ENCODE results near the gene DNAAF5.

DNAAF5 gene

GRCh38 chr7:727104-727805 lies 756 bp downstream of the DNAAF5 start, which contains the start of gene PRKAR1B:
Gene PRKAR1B, minus strand, starts transcription at chr7:727281. Its CDS starts 15,776 bp downstream, at chr7:711505.
- Histone ChIP-seq H3K36me3 (ENCODE audit: insufficient read depth, low read length) (no peaks in the 10 kb centered on the region; the same call in 1 of the 2 replicates), H3K27me3 (ENCODE audit: insufficient read depth, low read length, poor library complexity, severe bottlenecking) (no peaks in the 10 kb centered on the region), H3K9ac (ENCODE audit: low read depth, low read length, poor library complexity, severe bottlenecking) (peak within 1 kb of the TSS; percentile 90), H4K20me1 (ENCODE audit: insufficient read depth, low read length, poor library complexity, severe bottlenecking) (no peaks in the 10 kb centered on the region), H2AFZ (ENCODE audit: low read length) (peak within 1 kb of the TSS; percentile 95), H3F3A (ENCODE audit: low read depth) (no peaks in the 10 kb centered on the region), H3K4me1 (ENCODE audit: insufficient read depth, low read length, poor library complexity, severe bottlenecking) (peaks cover 21% of the 10 kb centered on the region), H3K4me2 (ENCODE audit: low read depth, low read length, poor library complexity, severe bottlenecking) (peak within 1 kb of the TSS; percentile 99), H3K4me3 (ENCODE audit: low read length, poor library complexity, severe bottlenecking) (peak within 1 kb of the TSS; percentile 95), H3K9me2 (replicated peaks; ENCODE audit: low read depth, low read length) (no peaks in the 10 kb centered on the region), H3K79me2 (ENCODE audit: insufficient read depth, low read length) (peaks cover 31% of the 10 kb centered on the region), H3K9me3 (ENCODE audit: insufficient read depth, low read depth, low read length) (0 out of 2 replicates have a peak, but pooled peaks cover 5% of the 10 kb centered on the region)
- no peak for TF ChIP-seq CTCF (conservative IDR thresholded peaks at IDR 0.05; ENCODE audit: low read length)
- TF ChIP-seq EZH2phosphoT487 (IDR thresholded peaks at IDR 0.05; ENCODE audit: borderline replicate concordance) = no peak

GRCh38 chr7:727806-728460 lies 1.4 kb downstream of the DNAAF5 start:
- Histone ChIP-seq H3K4me1 (ENCODE audit: insufficient read depth, low read length, poor library complexity, severe bottlenecking) (peaks cover 21% of the 10 kb centered on the region), H3K36me3 (ENCODE audit: insufficient read depth, low read length) (no peaks in the 10 kb centered on the region; the same call in 1 of the 2 replicates), H3K9ac (ENCODE audit: low read depth, low read length, poor library complexity, severe bottlenecking) (peak overlapping the region; percentile 66)

GRCh38 chr7:728602-729001 lies 2.1 kb downstream of the DNAAF5 start:
- H3F3A ChIP-seq (ENCODE audit: low read depth) = no peaks in the 10 kb centered on the region
- no peaks in the 10 kb centered on the region for H3K9me2 ChIP-seq (replicated peaks; ENCODE audit: low read depth, low read length)
- H4K20me1 ChIP-seq (ENCODE audit: insufficient read depth, low read length, poor library complexity, severe bottlenecking) = no peaks in the 10 kb centered on the region
- peak overlapping the region; percentile 95 for H3K4me3 ChIP-seq (ENCODE audit: low read length, poor library complexity, severe bottlenecking)
- H3K27me3 ChIP-seq (ENCODE audit: insufficient read depth, low read length, poor library complexity, severe bottlenecking) = no peaks in the 10 kb centered on the region
- peaks cover 21% of the 10 kb centered on the region for H3K4me1 ChIP-seq (ENCODE audit: insufficient read depth, low read length, poor library complexity, severe bottlenecking)
- no peak overlapping the region for H2AFZ ChIP-seq (ENCODE audit: low read length)
- no peaks in the 10 kb centered on the region; the same call in 1 of the 2 replicates for H3K36me3 ChIP-seq (ENCODE audit: insufficient read depth, low read length)
- peak overlapping the region; percentile 66 for H3K9ac ChIP-seq (ENCODE audit: low read depth, low read length, poor library complexity, severe bottlenecking)
- H3K4me2 ChIP-seq (ENCODE audit: low read depth, low read length, poor library complexity, severe bottlenecking) = peak overlapping the region; percentile 89
- no peaks in the 10 kb centered on the region for H3K9me3 ChIP-seq (ENCODE audit: insufficient read depth, low read depth, low read length)
- TF ChIP-seq EZH2phosphoT487 (IDR thresholded peaks at IDR 0.05; ENCODE audit: borderline replicate concordance) (no peak), CTCF (conservative IDR thresholded peaks at IDR 0.05; ENCODE audit: low read length) (no peak)
- peaks cover 31% of the 10 kb centered on the region for H3K79me2 ChIP-seq (ENCODE audit: insufficient read depth, low read length)

More at GRCh38 chr7:727806-728460, 1.4 kb downstream of the DNAAF5 start:
- peaks cover 31% of the 10 kb centered on the region for H3K79me2 ChIP-seq (ENCODE audit: insufficient read depth, low read length)
- no peak for TF ChIP-seq EZH2phosphoT487 (IDR thresholded peaks at IDR 0.05; ENCODE audit: borderline replicate concordance)
- no peak for TF ChIP-seq CTCF (conservative IDR thresholded peaks at IDR 0.05; ENCODE audit: low read length)
- no peaks in the 10 kb centered on the region for H4K20me1 ChIP-seq (ENCODE audit: insufficient read depth, low read length, poor library complexity, severe bottlenecking)
- no peaks in the 10 kb centered on the region for H3F3A ChIP-seq (ENCODE audit: low read depth)
- H2AFZ ChIP-seq (ENCODE audit: low read length) = no peak overlapping the region
- H3K4me3 ChIP-seq (ENCODE audit: low read length, poor library complexity, severe bottlenecking) = peak overlapping the region; percentile 95
- H3K9me2 ChIP-seq (replicated peaks; ENCODE audit: low read depth, low read length) = no peaks in the 10 kb centered on the region
- H3K9me3 ChIP-seq (ENCODE audit: insufficient read depth, low read depth, low read length) = 0 out of 2 replicates have a peak, but pooled peaks cover 3% of the 10 kb centered on the region
- H3K27me3 ChIP-seq (ENCODE audit: insufficient read depth, low read length, poor library complexity, severe bottlenecking) = no peaks in the 10 kb centered on the region
- H3K4me2 ChIP-seq (ENCODE audit: low read depth, low read length, poor library complexity, severe bottlenecking) = peak overlapping the region; percentile 89
